ENCODE data around the gene RSPH3.

- TF ChIP-seq CTCF (IDR thresholded peaks at IDR 0.05): no peak
- no peak for TF ChIP-seq POLR2A (IDR thresholded peaks at IDR 0.05)
Measured at GRCh38 chr6:158938220-158938619, 61.8 kb downstream of the RSPH3 start.

All from uterus (tissue), 2 donors.